ENCODE results near the gene FCGR1A. TPM values are rescaled to one million over a fixed set of nuclear protein-coding genes. Genes with fewer than 3 reads are reported as not detected.
"Not testable (repeated sequence)": the region's sequence is repeated elsewhere in the genome, so short reads cannot be mapped to it uniquely, and the experiment has no call there.

Gene FCGR1A
- total and polyA plus RNA-seq, 2 donors (not counting 1 experiment from before 2014, with no cell fraction given): 0.10 TPM; not detected in 1

DNA sequence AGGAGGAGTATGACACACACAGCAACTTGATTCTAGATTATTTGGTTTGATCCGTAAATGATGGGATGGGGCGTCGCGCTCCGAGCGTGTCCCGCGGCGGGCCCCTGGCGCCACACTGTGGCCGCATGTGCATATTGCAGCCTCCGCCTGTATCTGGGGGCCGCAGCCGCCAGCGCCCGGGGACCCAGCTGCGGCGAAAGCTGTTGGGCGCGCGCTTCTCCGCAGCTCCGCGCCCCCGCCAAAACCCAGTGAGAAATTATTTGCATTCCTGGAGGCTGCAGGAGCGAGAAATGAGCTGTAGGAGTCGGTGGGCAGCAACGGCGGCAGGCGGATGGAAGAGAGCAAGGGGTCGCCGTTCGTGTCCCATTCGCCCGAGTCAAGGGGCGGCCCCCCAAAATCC is 10.0 kb downstream of the FCGR1A start:
- H3K27me3 ChIP-seq (replicated peaks in 1 of 4; ENCODE audit: control extremely low read depth in 1 of 4, control insufficient read depth in 3 of 4, insufficient read depth in 4 of 4, low read length in 3 of 4); H3K4me2 ChIP-seq (replicated peaks; ENCODE audit: low read depth, low read length, poor library complexity, severe bottlenecking); H3K9ac ChIP-seq (ENCODE audit: low read length); H4K20me1 ChIP-seq (ENCODE audit: control insufficient read depth, insufficient read depth, low read length, poor library complexity, severe bottlenecking); H3K9me3 ChIP-seq (ENCODE audit: control extremely low read depth in 1 of 3, control insufficient read depth in 2 of 3, insufficient read depth in 1 of 3, low read length in 2 of 3); H3K27ac ChIP-seq (ENCODE audit: low read length in 2 of 2); H3K27me3 Mint-ChIP-seq; intact Hi-C loops (cut with micrococcal nuclease); POLR2A ChIA-PET; CTCF ChIA-PET; H3K79me2 ChIP-seq (ENCODE audit: control insufficient read depth, insufficient read depth, low read length); H3K4me1 Mint-ChIP-seq; H3K9me3 Mint-ChIP-seq (ENCODE audit: insufficient read depth); H3K36me3 ChIP-seq (replicated peaks in 1 of 2; ENCODE audit: control extremely low read depth in 1 of 2, control insufficient read depth in 1 of 2, extremely low read depth in 1 of 2, insufficient read depth in 2 of 2, low read length in 1 of 2); H3K4me1 ChIP-seq (ENCODE audit: control insufficient read depth in 2 of 2, insufficient read depth in 2 of 2, low read length in 2 of 2): not testable (repeated sequence)
- WGBS (ENCODE audit: insufficient coverage): no CpG with 5 or more reads among the region's 36 CpGs
- H3K4me3 ChIP-seq (ENCODE audit: control extremely low read depth in 1 of 5, extremely low read depth in 1 of 5, insufficient read depth in 1 of 5, low read depth in 2 of 5, low read length in 4 of 5): peak overlapping the region in 4 of 5 experiments; percentile 31 to 48 (median 38)
- TF ChIP-seq, protein P1, sequence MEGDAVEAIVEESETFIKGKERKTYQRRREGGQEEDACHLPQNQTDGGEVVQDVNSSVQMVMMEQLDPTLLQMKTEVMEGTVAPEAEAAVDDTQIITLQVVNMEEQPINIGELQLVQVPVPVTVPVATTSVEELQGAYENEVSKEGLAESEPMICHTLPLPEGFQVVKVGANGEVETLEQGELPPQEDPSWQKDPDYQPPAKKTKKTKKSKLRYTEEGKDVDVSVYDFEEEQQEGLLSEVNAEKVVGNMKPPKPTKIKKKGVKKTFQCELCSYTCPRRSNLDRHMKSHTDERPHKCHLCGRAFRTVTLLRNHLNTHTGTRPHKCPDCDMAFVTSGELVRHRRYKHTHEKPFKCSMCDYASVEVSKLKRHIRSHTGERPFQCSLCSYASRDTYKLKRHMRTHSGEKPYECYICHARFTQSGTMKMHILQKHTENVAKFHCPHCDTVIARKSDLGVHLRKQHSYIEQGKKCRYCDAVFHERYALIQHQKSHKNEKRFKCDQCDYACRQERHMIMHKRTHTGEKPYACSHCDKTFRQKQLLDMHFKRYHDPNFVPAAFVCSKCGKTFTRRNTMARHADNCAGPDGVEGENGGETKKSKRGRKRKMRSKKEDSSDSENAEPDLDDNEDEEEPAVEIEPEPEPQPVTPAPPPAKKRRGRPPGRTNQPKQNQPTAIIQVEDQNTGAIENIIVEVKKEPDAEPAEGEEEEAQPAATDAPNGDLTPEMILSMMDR (IDR thresholded peaks at IDR 0.05): peak; percentile 74
- Mint-ChIP-seq H3K27ac (peak overlapping the region; percentile 99), H3K4me3 (peak overlapping the region; percentile 99)
- ATAC-seq (ENCODE audit: low read depth) (peak; percentile 85), DNase-seq (peak; percentile 78)
- H2AFZ ChIP-seq (ENCODE audit: insufficient read depth, low read depth, low read length, poor library complexity, severe bottlenecking): peak overlapping the region; percentile 74

- H3K79me2 ChIP-seq (ENCODE audit: control insufficient read depth, insufficient read depth, low read length); H3K27ac ChIP-seq (ENCODE audit: low read length in 2 of 2); H3K9ac ChIP-seq (ENCODE audit: low read length); H4K20me1 ChIP-seq (ENCODE audit: control insufficient read depth, insufficient read depth, low read length, poor library complexity, severe bottlenecking); H3K27ac Mint-ChIP-seq; H3K36me3 ChIP-seq (replicated peaks in 1 of 2; ENCODE audit: control extremely low read depth in 1 of 2, control insufficient read depth in 1 of 2, extremely low read depth in 1 of 2, insufficient read depth in 2 of 2, low read length in 1 of 2); H3K9me3 ChIP-seq (ENCODE audit: control extremely low read depth in 1 of 3, control insufficient read depth in 2 of 3, insufficient read depth in 1 of 3, low read length in 2 of 3); H3K9me3 Mint-ChIP-seq (ENCODE audit: insufficient read depth); H3K27me3 ChIP-seq (replicated peaks in 1 of 4; ENCODE audit: control extremely low read depth in 1 of 4, control insufficient read depth in 3 of 4, insufficient read depth in 4 of 4, low read length in 3 of 4); intact Hi-C loops (cut with micrococcal nuclease); H3K4me1 ChIP-seq (ENCODE audit: control insufficient read depth in 2 of 2, insufficient read depth in 2 of 2, low read length in 2 of 2); H3K27me3 Mint-ChIP-seq; CTCF ChIA-PET; H3K4me1 Mint-ChIP-seq; POLR2A ChIA-PET: not testable (repeated sequence)
- Histone ChIP-seq H3K4me3 (ENCODE audit: control extremely low read depth in 1 of 5, extremely low read depth in 1 of 5, insufficient read depth in 1 of 5, low read depth in 2 of 5, low read length in 4 of 5) (peak overlapping the region in 4 of 5 experiments; percentile 31 to 48 (median 38)), H3K4me2 (replicated peaks; ENCODE audit: low read depth, low read length, poor library complexity, severe bottlenecking) (peak overlapping the region; percentile 35), H2AFZ (ENCODE audit: insufficient read depth, low read depth, low read length, poor library complexity, severe bottlenecking) (peak overlapping the region; percentile 74)
- WGBS (ENCODE audit: insufficient coverage): under 1% methylated on average over 25 of the region's 52 CpGs
- peak overlapping the region; percentile 47 for H3K4me3 Mint-ChIP-seq
- ATAC-seq (ENCODE audit: low read depth) (peak; percentile 95), DNase-seq (peak; percentile 87)
- TF ChIP-seq, protein P1 (IDR thresholded peaks at IDR 0.05): peak; percentile 60
These were observed 10.5 kb downstream of the FCGR1A start for GRCh38 chr1:149792912-149793515.

- H3K27me3 Mint-ChIP-seq; DNase-seq; H4K20me1 ChIP-seq (ENCODE audit: control insufficient read depth, insufficient read depth, low read length, poor library complexity, severe bottlenecking); POLR2A ChIA-PET; H3K9me3 ChIP-seq (ENCODE audit: control extremely low read depth in 1 of 3, control insufficient read depth in 2 of 3, insufficient read depth in 1 of 3, low read length in 2 of 3); H2AFZ ChIP-seq (ENCODE audit: insufficient read depth, low read depth, low read length, poor library complexity, severe bottlenecking); H3K4me3 ChIP-seq (ENCODE audit: control extremely low read depth in 1 of 5, extremely low read depth in 1 of 5, insufficient read depth in 1 of 5, low read depth in 2 of 5, low read length in 4 of 5); H3K27me3 ChIP-seq (replicated peaks in 1 of 4; ENCODE audit: control extremely low read depth in 1 of 4, control insufficient read depth in 3 of 4, insufficient read depth in 4 of 4, low read length in 3 of 4); H3K36me3 ChIP-seq (replicated peaks in 1 of 2; ENCODE audit: control extremely low read depth in 1 of 2, control insufficient read depth in 1 of 2, extremely low read depth in 1 of 2, insufficient read depth in 2 of 2, low read length in 1 of 2); H3K4me3 Mint-ChIP-seq; H3K4me1 Mint-ChIP-seq; H3K27ac ChIP-seq (ENCODE audit: low read length in 2 of 2); H3K9ac ChIP-seq (ENCODE audit: low read length); ATAC-seq (ENCODE audit: low read depth); H3K4me2 ChIP-seq (replicated peaks; ENCODE audit: low read depth, low read length, poor library complexity, severe bottlenecking); H3K79me2 ChIP-seq (ENCODE audit: control insufficient read depth, insufficient read depth, low read length); CTCF ChIA-PET; H3K4me1 ChIP-seq (ENCODE audit: control insufficient read depth in 2 of 2, insufficient read depth in 2 of 2, low read length in 2 of 2); intact Hi-C loops (cut with micrococcal nuclease); H3K27ac Mint-ChIP-seq; H3K9me3 Mint-ChIP-seq (ENCODE audit: insufficient read depth): not testable (repeated sequence)
- no CpG with 5 or more reads among the region's 5 CpGs for WGBS (ENCODE audit: insufficient coverage)
These were observed 11.4 kb downstream of the FCGR1A start for GRCh38 chr1:149793885-149794284.

All from B cell (primary cell).